GM21529 (cell line): ENCODE data around the gene TUBA1A.
"Not testable (repeated sequence)": the region's sequence is repeated elsewhere in the genome, so short reads cannot be mapped to it uniquely, and the experiment has no call there.

Experiments
- ATAC-seq: cut with Tn5 transposase; IDR thresholded peaks from one replicate; pipeline ENCODE4 v1.9.1; 2021; ENCODE audit not compliant: unreplicated experiment

Gene TUBA1A

GRCh38 chr12:49201595-49202295 is 12.9 kb upstream of the TUBA1A start:
- ATAC-seq = no peak

DNA sequence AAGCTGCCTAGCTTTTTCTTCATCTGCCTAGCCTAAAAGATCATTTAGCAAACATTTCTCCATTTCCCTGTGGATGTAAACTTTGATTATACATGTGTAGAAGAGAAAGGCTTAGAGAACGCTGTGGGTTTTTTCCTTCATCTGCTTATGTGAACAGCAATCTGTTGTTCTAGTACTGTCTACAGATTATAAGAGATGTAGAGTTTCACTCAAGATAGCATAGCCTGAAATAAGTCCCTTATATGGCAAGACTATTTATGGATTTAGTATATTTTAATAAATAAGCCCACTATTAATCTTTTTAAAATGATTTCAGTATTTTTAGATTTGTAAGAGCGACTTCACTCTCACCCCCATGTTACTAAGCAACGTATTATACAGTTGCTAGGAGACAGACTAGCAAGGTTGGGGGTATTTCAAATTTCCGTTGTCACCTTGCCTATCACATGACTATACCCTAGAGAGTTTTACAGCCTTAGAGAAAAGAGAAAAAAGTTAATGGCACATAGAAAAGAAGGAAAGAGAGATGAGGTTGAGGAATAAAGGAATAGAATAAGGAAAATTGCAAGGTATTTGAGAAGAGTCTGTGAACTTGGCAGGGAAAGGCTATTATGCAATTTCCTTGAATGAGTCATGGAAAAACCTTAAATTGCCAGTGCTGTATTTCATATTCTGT is 12.2 kb upstream of the TUBA1A start:
- no peak for ATAC-seq

GRCh38 chr12:49198431-49199155 is 9.7 kb upstream of the TUBA1A start:
- ATAC-seq = no peak

- ATAC-seq = no peak
These were observed 8.4 kb upstream of the TUBA1A start for GRCh38 chr12:49197256-49197655.

GRCh38 chr12:49195736-49196135 is 6.9 kb upstream of the TUBA1A start:
- no peak for ATAC-seq

DNA sequence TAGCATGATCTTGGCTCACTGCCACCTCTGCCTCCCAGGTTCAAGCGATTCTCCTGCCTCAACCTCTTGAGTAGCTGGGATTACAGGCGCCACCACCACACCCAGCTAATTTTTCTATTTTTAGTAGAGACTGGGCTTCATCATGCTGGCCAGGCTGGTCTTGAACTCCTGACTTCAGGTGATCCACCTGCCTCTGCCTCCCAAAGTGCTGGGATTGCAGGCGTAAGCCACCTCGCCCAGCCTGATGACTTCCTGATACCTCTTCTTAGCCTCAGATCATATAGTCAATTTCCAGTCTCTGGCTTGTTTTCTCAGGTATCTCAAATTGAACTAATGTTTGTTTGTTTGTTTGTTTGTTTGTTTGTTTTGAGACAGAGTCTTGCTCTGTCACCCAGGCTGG is 4.9 kb upstream of the TUBA1A start:
- not testable (repeated sequence) for ATAC-seq

GRCh38 chr12:49191498-49191897 is 2.6 kb upstream of the TUBA1A start:
- ATAC-seq = not testable (repeated sequence)

GRCh38 chr12:49190974-49191373 is 2.1 kb upstream of the TUBA1A start:
- no peak for ATAC-seq

DNA sequence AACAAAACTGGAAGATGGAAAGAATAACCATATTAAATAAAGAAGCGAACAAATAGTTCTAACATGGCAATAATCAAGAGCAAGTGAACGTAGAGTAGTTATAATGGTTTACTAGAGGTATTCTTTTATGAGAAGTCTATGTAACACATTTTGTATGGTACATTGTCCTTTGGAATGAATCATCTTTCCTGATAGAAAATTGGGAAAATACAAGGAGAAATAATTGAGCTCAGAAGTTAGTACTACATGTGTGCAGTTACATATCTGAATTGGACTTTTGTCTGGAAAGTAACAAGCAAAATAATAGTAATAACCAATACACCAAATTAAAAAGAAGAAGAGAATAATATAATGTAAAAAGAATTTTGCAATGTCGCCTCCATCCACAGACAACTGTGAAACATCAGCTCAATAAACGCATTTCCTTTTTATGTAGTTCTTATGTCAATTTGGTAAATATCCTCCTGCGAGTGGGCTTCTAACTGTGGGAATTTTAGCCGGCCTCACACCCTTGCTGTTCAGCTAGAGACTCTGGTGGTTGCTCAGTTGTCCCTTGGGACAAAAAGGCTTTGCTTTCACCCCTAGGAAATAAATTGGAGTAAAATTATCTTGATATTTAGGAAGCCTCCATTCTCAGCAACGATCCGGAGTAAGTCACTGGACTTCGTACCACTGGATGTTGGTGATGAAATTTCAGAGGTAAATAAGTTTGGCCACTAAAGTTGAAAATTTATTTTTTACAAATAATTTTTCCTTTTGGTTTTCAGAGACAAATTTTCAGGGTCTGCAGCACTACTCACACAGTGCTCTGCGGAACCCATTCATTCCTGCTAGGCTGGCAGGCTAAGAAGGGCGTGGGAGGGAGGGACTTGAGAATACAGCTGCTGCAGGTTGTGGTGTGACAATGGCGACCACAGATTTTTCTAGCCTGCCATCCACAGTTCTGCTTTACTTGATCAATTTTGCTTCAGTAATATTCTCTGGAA is 1.1 kb upstream of the TUBA1A start:
- ATAC-seq = no peak

DNA sequence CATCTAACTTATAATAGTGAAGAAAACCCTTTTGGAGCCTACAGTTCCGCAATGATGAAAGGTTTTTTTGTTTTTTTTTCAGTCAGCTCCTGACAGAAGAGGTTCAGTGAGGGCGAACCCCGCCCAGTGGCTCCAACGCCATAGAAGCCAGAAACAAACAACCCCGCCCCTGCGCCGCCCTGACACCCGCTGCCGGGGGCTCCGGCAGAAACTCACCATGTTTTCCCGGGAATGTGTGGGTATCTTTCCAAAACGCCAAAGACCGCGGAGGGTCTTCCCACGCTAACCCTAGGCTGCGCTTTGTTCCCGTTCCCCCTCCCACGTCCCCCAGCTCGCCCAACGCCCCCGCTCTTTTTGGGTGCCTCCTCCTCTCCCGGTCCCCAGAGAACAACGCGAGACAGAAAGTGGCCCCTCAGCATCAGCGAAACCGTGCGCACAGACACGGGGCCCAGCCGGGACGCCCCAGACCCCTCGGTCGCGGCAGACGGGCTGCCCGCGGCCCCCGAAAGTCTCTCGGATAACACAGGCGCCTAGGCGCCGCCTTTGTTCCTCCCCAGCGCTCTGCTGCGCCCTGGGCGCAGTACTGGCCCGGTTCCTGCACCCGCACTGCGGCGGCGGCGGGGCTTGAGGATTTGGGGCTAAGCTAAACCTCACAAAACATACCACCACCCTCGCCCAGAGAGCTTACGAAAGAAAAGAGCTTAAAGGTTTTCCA is 522 bp downstream of the TUBA1A start:
- ATAC-seq = peak; percentile 38

DNA sequence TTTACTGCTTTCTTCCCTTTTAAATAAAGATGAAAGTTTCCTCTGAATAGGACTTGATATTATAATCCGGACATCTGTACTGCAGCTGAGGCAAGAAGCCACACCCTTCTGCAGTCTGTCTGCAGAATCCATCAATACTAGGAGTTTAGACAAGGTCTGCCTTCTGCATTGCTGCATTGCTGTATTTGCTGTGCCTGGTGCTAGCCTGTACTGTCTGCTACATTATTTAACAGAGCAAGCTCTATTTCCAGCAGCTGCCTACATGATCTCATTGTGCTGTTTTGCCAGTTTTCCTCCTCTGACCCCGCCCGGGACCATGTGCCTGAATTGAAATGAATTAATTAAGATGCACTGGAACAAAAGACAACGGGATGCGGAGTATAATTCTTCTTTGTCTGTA is 1.7 kb downstream of the TUBA1A start:
- no peak for ATAC-seq

GRCh38 chr12:49186307-49186706 is 2.6 kb downstream of the TUBA1A start:
- not testable (repeated sequence) for ATAC-seq

DNA sequence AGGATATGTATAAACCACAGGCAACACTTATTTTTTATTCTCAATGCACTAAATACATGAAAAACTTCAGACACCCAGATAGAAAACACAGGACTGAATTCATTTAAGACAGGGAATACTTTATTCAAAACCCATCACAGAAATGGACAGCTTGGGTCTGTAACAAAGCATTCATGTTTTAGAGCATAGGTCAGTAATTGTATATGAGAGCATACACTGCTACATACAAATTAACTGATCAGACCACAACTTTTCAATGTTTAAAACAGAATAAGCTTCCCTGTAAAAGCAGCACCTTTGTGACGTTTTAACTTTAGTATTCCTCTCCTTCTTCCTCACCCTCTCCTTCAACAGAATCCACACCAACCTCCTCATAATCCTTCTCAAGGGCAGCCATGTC is 4.2 kb downstream of the TUBA1A start:
- not testable (repeated sequence) for ATAC-seq

- not testable (repeated sequence) for ATAC-seq
These were observed 5.5 kb downstream of the TUBA1A start for GRCh38 chr12:49183214-49183950.

DNA sequence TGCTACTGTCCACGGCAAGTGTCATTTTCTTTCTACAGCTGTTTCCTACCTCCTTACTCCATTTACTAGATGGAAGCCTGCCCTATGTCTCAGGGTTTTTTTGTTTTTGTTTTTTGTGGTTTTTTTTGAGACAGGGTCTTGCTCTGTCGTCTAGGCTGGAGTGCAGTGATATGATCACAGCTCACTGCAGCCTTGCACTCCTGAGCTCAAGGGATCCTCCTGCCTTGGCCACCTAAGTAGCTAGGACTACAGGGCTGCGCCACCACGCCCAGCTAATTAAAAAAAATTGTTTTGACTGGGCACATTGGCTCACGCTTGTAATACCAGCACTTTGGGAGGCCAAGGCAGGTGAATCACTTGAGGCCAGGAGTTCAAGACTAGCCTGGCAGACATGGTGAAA is 14.7 kb downstream of the TUBA1A start:
- ATAC-seq = no peak

DNA sequence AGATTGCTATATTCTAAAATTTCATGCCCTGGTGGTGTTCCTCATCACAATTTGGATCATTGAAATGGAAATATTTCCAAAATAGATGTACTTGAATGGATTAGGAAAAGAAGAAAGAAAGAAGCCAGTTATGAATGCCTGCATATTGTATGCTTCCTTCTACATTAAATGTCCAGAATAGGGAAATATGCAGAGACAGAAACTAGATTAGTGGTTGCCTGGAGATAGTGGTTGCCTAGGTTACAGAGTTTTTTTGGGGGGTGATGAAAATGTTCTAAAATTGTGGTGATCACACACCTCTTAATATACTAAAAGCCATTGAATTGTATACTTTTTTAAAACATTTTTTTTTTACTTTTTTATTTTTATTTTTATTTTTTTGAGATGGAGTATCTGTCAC is 18.0 kb downstream of the TUBA1A start:
- ATAC-seq = no peak

GRCh38 chr12:49165114-49165513 is 23.8 kb downstream of the TUBA1A start:
- no peak for ATAC-seq

DNA sequence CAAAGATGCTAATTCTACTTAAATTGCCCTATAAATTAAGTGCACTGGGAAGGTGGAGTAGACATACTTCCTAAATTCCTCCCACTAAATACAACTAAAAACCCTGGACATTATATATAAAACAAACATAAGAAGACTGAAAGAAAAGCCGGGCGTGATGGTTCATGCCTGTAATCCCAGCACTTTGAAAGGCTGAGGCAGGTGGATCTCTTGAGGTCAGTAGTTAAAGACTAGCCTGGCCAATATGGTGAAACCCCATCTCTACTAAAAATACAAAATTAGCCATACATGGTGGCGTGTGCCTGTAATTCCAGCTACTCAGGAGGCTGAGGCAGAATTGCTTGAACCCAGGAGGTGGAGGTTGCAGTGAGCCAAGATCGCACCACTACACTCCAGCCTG is 27.0 kb downstream of the TUBA1A start:
- ATAC-seq = not testable (repeated sequence)

DNA sequence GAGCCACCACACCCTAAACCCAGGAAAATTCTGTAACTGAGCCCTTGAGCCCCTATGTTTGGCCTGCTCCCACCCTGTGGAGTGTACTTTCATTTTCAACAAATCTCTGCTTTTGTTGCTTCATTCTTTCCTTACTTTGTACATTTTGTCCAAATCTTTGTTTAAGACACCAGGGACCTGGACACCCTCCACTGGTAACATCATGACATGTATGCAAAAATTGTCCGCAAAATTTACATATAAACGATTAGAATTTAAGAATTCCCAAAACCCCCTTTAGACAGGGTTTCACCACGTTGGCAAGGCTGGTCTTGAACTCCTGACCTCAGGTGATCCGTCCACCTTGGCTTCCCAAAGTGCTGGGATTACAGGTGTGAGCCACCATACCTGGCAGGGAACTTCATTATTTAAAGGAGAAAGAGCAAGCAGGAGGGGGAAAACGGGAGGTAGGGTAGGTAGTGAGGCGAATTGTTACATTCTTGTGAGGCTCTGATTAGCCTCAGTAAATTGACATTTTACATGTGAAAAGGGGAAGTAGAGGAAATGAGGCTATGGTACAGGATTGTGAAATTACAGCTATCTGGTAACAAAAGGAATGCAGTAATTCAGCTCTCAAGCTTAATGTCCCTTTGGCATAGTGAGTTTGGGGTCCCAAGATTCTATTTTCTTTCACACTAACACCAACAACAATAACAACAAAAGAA is 27.6 kb downstream of the TUBA1A start:
- ATAC-seq = no peak
